Measurements from ENCODE around the gene OR10G2. TPM values are rescaled to one million over a fixed set of nuclear protein-coding genes. Genes with fewer than 3 reads are reported as not detected.

Gene OR10G2
- total RNA-seq, 4 donors from 2014 or later, result not detected

DNA sequence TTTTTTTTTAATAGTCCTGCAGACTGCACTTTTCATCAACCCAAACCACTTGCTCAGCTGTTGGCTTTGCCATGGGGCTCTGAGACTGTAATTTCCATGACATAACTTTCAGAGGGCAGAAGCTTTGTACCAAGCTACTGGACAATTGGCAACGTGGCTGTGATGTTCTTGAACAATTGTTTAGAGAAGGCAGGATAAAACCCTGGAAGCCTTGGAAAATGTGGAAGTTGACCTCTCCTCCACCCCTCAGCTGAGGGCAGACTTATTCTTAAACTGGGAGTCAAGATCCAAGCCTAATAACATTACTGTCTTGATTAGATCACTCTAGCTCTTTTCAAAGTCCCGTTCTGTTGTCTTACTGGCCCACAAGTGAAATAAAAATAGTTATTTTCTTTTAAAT, 36.6 kb upstream of the OR10G2 start:
- intact Hi-C loops (cut with DNase I; ENCODE audit: low total_unique reads), result no loop called here
- Histone ChIP-seq H3K4me1 (no peaks in the 10 kb centered on the region), H3K27ac (no peak overlapping the region), H3K4me3 (no peak overlapping the region), H3K27me3 (no peaks in the 10 kb centered on the region), H3K9me3 (no peaks in the 10 kb centered on the region), H3K36me3 (no peaks in the 10 kb centered on the region)
- TF ChIP-seq POLR2A (IDR thresholded peaks at IDR 0.05) (no peak), CTCF (IDR thresholded peaks at IDR 0.05) (no peak)
- no peak for DNase-seq

DNA sequence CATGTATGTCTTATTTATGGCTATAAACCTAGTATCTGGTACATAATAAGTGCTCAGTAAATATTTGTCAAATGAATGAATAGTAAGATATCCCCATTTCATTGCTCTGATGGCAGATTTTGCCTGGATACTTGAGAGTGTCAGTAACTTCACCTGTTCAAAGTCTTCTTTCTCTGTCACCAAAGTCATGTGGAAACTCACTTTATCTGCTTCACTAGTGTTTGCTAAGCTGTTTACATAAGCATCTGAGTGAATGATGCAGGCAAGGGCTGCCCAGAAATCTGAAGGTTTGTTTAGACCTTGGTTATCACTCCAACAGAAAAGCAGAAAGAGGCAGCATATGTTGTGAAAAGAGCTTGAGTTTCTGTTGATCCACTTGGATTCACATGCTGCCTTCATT, 34.5 kb upstream of the OR10G2 start:
- no peaks in the 10 kb centered on the region for H3K27me3 ChIP-seq
- intact Hi-C loops (cut with DNase I; ENCODE audit: low total_unique reads), result no loop called here
- no peak for DNase-seq
- H3K27ac ChIP-seq, result no peak overlapping the region
- no peaks in the 10 kb centered on the region for H3K9me3 ChIP-seq
- TF ChIP-seq POLR2A (IDR thresholded peaks at IDR 0.05) (no peak), CTCF (IDR thresholded peaks at IDR 0.05) (no peak)
- no peaks in the 10 kb centered on the region for H3K36me3 ChIP-seq
- H3K4me3 ChIP-seq, result no peak overlapping the region
- no peaks in the 10 kb centered on the region for H3K4me1 ChIP-seq

DNA sequence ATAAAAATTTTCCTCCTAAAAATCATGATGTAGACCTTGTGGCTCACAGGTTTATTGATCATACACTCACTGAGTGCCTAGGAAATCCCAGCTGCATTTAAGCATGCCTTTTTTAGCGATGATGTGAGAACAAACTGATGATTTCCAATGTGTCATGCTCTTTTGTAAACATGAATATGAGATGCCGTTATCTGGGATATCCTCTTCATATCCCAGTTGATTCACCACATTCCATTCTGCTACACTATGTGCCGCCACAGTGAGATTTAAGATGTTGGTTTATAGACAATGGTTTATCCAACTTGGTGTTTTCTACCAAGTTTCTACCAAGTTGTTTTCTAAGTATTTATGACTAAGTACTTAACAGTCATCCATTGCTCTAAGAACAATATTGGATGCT, 33.6 kb upstream of the OR10G2 start:
- H3K36me3 ChIP-seq, result no peaks in the 10 kb centered on the region
- intact Hi-C loops (cut with DNase I; ENCODE audit: low total_unique reads), result no loop called here
- H3K4me1 ChIP-seq, result no peaks in the 10 kb centered on the region
- DNase-seq, result no peak
- no peaks in the 10 kb centered on the region for H3K27me3 ChIP-seq
- no peak for TF ChIP-seq POLR2A (IDR thresholded peaks at IDR 0.05)
- no peak for TF ChIP-seq CTCF (IDR thresholded peaks at IDR 0.05)
- H3K27ac ChIP-seq, result no peak overlapping the region
- H3K9me3 ChIP-seq, result no peaks in the 10 kb centered on the region
- H3K4me3 ChIP-seq, result no peak overlapping the region

DNA sequence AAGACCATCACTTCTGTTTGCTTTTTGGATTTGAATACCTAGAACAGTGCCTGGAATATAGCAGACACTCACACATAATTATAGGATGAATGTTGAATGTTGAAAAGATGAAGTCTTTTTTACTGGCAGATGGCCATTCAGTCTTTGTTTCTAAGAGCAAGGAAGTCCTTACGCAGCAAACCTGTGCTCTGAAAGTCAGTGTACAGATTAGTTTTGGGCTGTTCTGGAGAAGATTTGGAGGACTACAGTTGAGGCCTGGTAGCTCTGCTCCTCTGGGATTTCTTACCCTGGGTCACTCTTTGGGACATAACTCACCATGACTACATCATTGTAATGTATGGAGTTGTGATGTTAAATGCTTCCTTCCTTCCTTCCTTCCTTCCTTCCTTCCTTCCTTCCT, 22.2 kb upstream of the OR10G2 start:
- Histone ChIP-seq H3K4me3 (no peak overlapping the region), H3K9me3 (no peaks in the 10 kb centered on the region), H3K27me3 (no peaks in the 10 kb centered on the region), H3K36me3 (no peaks in the 10 kb centered on the region), H3K27ac (no peak overlapping the region), H3K4me1 (no peaks in the 10 kb centered on the region)
- intact Hi-C loops (cut with DNase I; ENCODE audit: low total_unique reads), result no loop called here
- DNase-seq, result no peak
- TF ChIP-seq CTCF (IDR thresholded peaks at IDR 0.05), result no peak
- no peak for TF ChIP-seq POLR2A (IDR thresholded peaks at IDR 0.05)

DNA sequence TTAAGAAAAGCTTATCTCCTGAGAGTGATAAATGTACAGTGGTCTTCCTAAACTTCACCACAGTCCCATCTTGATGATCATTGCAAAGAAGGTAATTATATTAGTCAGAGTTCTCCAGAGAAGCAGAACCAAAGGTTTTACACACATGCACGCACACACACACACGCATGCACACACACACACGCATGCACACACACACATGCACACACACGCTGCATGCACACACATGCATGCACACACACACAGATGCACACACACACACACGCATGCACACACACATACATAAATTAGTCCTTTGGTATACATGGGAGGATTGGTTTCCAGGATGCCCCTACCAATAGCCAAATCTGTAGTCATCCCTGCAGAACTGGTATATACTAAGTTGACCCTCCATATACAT, 19.5 kb upstream of the OR10G2 start:
- H3K27me3 ChIP-seq, result no peaks in the 10 kb centered on the region
- intact Hi-C loops (cut with DNase I; ENCODE audit: low total_unique reads), result no loop called here
- TF ChIP-seq CTCF (IDR thresholded peaks at IDR 0.05), result no peak
- no peak for TF ChIP-seq POLR2A (IDR thresholded peaks at IDR 0.05)
- H3K27ac ChIP-seq, result no peak overlapping the region
- H3K9me3 ChIP-seq, result no peaks in the 10 kb centered on the region
- no peak for DNase-seq
- H3K4me1 ChIP-seq, result no peaks in the 10 kb centered on the region
- H3K4me3 ChIP-seq, result no peak overlapping the region
- no peaks in the 10 kb centered on the region for H3K36me3 ChIP-seq

Measured in uterus (tissue), 4 donors.